COLO668 (cell line): ENCODE data around the gene WNK2.
"Not testable (repeated sequence)": the region's sequence is repeated elsewhere in the genome, so short reads cannot be mapped to it uniquely, and the experiment has no call there.

Experiments used
- DNase-seq: peaks from one replicate; lab custom pipeline; 2025; ENCODE audit not compliant: unreplicated experiment; lab: John Stamatoyannopoulos, UW

Gene WNK2

DNA sequence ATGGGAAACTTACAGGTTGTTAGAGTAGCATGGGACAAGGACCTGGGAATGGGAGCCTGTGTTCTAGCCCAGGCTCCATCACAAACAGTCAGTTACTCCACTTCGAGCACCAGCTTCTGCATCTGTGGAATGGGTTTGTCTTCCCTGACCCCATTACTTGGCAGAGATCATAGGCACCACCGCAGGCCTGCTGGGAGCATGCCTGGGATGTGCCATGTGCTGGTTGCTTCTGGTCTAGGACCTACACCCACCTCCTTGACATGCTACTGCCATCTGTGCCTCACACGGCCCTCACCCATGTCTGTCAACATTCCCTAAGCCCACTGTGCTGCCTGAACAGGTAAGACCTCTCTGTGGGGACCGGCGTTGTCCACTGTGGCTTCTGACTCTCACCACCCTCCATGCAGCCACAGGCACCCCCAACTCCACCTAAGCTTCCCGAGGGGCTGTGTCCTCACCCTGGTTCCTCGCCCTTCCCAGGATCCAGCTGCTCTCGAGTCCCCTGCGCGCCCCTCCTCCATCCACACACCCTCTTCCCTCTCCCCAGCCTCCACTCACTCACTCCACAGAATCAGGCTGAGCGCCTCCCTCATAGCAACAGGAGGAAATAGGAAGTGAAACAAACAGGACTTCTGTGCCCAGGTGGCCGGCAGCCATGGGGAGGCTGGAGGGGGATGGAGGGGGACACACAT lies 181.6 kb downstream of the WNK2 start:
- no peak for DNase-seq

DNA sequence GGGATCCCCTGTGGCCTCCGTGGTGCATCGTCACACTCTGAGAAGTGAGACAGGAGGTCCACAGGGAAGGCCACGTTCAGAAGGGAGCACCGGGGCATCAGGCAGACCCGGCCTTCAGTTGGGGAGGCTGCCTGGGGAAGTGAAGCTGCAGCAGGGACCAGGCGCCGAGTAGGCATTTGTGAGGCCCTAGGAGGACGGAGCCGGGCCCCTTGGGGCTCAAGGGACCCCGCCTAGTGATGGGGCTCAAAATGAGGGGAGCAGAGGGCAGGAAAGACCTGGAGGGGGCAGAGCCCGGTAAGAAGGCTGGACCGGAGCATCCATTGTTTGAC lies 182.1 kb downstream of the WNK2 start:
- DNase-seq: no peak

DNA sequence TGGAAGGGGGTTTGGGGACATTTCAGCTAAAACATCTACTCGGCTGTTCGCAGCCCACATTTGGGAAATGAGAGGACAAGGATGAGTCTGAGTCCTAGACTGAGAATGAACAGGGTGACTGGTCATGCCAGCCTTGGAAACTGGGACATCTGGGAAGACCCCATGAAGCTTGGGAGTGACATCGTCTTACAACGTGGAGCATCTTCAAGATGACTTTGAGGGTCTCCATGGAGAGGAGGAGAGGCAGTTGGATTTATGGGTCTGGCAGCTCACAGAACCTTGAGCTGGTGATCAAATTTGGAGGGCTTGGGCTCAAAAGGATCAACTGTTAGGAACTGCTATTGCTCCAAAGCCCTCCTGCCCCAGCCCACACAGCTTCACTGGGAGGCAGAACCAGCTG lies 182.5 kb downstream of the WNK2 start:
- not testable (repeated sequence) for DNase-seq

DNA sequence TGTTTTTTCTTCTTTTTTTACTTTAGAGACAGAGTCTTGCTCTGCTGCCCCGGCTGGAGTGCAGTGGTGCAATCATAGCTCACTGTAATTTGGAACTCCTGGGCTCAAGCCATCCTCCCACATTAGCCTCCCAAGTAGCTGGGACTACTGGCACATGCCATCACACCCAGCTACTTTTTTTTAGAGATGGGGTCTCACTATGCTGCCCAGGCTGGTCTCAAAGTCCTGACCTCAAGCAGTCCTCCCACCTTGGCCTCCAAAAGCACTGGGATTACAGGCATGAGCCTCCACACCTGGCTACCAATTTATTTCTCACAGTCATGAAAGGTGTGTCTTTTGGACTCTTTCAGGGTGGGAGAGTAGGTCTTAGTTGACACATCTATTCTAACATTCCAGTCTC lies 184.5 kb downstream of the WNK2 start:
- DNase-seq: no peak

DNA sequence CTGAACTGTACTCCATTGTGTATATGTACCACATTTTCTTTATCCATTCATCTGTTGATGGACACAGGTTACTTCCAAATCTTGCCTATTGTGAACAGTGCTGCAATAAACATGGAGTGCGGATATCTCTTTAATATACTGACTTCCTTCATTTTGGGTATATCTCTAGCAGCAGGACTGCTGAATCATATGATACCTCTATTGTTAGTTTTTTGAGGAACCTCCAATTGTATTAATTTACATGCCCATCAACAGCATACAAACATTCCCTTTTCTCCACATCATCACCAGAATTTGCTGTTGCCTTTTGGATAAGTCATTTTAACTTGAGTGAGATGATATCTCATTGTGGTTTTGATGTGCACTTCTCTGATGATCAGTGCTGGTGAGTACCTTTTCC lies 185.7 kb downstream of the WNK2 start:
- no peak for DNase-seq
